Middle frontal gyrus (tissue), 1 donor: ENCODE measurements around the gene CGNL1.

ENCODE experiments used
- DNase-seq: peaks from one replicate; pipeline ENCODE4 v3.0.0-alpha.2; 2015; ENCODE audit warnings: low spot score; ENCODE audit errors: extremely low spot score

Gene CGNL1

GRCh38 chr15:57594479-57594878 lies 218.2 kb downstream of the CGNL1 start:
- no peak for DNase-seq

GRCh38 chr15:57595011-57595866 lies 218.9 kb downstream of the CGNL1 start:
- DNase-seq: no peak

- DNase-seq: no peak
These were observed 220.1 kb downstream of the CGNL1 start for GRCh38 chr15:57596301-57596855.

GRCh38 chr15:57596978-57597377 lies 220.7 kb downstream of the CGNL1 start:
- no peak for DNase-seq

GRCh38 chr15:57597431-57597830 lies 221.1 kb downstream of the CGNL1 start:
- no peak for DNase-seq

- no peak for DNase-seq
These were observed 222.0 kb downstream of the CGNL1 start for GRCh38 chr15:57598346-57598745.

- no peak for DNase-seq
These were observed 223.0 kb downstream of the CGNL1 start for GRCh38 chr15:57599296-57599810.

GRCh38 chr15:57600197-57600596 lies 223.9 kb downstream of the CGNL1 start:
- DNase-seq: no peak
